NB4 (cell line): ENCODE data around the gene CTNS.

Experiments used
- DNase-seq: peaks from one replicate; pipeline ENCODE4 v3.0.0; 2010; ENCODE audit warnings: low read depth
- H3K4me3 ChIP-seq: one replicate; pipeline ENCODE4 v1.5.1; 2011; ENCODE audit warnings: mild to moderate bottlenecking, low read depth, low read length, moderate library complexity
- MYC ChIP-seq: IDR thresholded peaks from 2 replicates; pipeline ENCODE4 v1.6.1; 2011; ENCODE audit warnings: low read depth, low read length
- POLR2A ChIP-seq: IDR thresholded peaks from 2 replicates; pipeline ENCODE4 v1.6.1; 2011; ENCODE audit warnings: mild to moderate bottlenecking; ENCODE audit not compliant: insufficient read length; ENCODE audit errors: extremely low read depth
- TF ChIP-seq, protein P1 (sequence below): IDR thresholded peaks from one replicate; pipeline ENCODE4 v1.5.1; 2012; ENCODE audit warnings: low read depth, low read length
- TF ChIP-seq, protein P2 (sequence below): IDR thresholded peaks from 2 replicates; pipeline ENCODE4 v1.6.1; 2011; ENCODE audit warnings: low read depth, low read length

Gene CTNS

GRCh38 chr17:3665834-3666233, 29.3 kb downstream of the CTNS start:
- TF ChIP-seq MYC: no peak
- TF ChIP-seq, protein P1, sequence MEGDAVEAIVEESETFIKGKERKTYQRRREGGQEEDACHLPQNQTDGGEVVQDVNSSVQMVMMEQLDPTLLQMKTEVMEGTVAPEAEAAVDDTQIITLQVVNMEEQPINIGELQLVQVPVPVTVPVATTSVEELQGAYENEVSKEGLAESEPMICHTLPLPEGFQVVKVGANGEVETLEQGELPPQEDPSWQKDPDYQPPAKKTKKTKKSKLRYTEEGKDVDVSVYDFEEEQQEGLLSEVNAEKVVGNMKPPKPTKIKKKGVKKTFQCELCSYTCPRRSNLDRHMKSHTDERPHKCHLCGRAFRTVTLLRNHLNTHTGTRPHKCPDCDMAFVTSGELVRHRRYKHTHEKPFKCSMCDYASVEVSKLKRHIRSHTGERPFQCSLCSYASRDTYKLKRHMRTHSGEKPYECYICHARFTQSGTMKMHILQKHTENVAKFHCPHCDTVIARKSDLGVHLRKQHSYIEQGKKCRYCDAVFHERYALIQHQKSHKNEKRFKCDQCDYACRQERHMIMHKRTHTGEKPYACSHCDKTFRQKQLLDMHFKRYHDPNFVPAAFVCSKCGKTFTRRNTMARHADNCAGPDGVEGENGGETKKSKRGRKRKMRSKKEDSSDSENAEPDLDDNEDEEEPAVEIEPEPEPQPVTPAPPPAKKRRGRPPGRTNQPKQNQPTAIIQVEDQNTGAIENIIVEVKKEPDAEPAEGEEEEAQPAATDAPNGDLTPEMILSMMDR: no peak
- TF ChIP-seq, protein P2, sequence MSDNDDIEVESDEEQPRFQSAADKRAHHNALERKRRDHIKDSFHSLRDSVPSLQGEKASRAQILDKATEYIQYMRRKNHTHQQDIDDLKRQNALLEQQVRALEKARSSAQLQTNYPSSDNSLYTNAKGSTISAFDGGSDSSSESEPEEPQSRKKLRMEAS: no peak
- no peak for TF ChIP-seq POLR2A
- DNase-seq: no peak
- H3K4me3 ChIP-seq: no peak overlapping the region

GRCh38 chr17:3666516-3666915, 30.0 kb downstream of the CTNS start:
- no peak for TF ChIP-seq POLR2A
- TF ChIP-seq, protein P1: no peak
- DNase-seq: no peak
- no peak overlapping the region for H3K4me3 ChIP-seq

GRCh38 chr17:3667366-3668278, 31.1 kb downstream of the CTNS start:
- peak overlapping the region; percentile 58 for H3K4me3 ChIP-seq
- TF ChIP-seq, protein P2: no peak
- no peak for TF ChIP-seq POLR2A
- TF ChIP-seq, protein P1: no peak
- TF ChIP-seq MYC: no peak
- DNase-seq: peak; percentile 49

- DNase-seq: peak; percentile 93
- peak within 1 kb of the TSS; percentile 80 for H3K4me3 ChIP-seq
- TF ChIP-seq, protein P1: no peak
- TF ChIP-seq MYC (no peak), POLR2A (peak; percentile 84)
- TF ChIP-seq, protein P2: peak; percentile 27
Measured at GRCh38 chr17:3668279-3669084, 31.9 kb downstream of the CTNS start, which contains the start of the genes EMC6 and TAX1BP3. EMC6 (plus strand) TSS chr17:3668812; CDS start chr17:3669147, 335 bp downstream. TAX1BP3 (minus strand) TSS chr17:3668578; CDS start chr17:3668526, 52 bp downstream.

GRCh38 chr17:3669085-3669347, 32.5 kb downstream of the CTNS start:
- no peak for DNase-seq
- peak overlapping the region; percentile 80 for H3K4me3 ChIP-seq
- no peak for TF ChIP-seq MYC

GRCh38 chr17:3669548-3669947, 33.0 kb downstream of the CTNS start:
- TF ChIP-seq POLR2A (no peak), MYC (no peak)
- TF ChIP-seq, protein P2: no peak
- TF ChIP-seq, protein P1: no peak
- H3K4me3 ChIP-seq: peak overlapping the region; percentile 80
- DNase-seq: no peak
